ENCODE measurements around the gene INA.

INA gene

GRCh38 chr10:103276251-103276895, 565 bp upstream of the INA start:
- DNase-seq (ENCODE audit: low spot score): no peak

GRCh38 chr10:103277713-103278536, 987 bp downstream of the INA start:
- DNase-seq (ENCODE audit: low spot score): no peak

DNA sequence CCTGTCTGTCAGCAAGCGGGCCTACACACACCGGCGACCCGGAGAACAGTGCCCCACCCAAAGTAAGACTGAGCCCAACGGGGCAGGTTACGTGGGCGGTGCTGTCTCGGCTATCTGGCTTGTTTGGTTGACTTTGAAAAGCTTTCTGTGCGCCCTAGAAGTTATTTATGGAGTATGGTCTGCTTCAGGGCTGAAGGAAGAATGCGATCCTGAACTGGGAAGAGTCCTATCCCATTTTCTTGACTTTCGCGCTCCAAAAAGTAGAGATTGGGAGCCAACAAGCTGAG, 1.5 kb downstream of the INA start:
- no peak for DNase-seq (ENCODE audit: low spot score)

DNA sequence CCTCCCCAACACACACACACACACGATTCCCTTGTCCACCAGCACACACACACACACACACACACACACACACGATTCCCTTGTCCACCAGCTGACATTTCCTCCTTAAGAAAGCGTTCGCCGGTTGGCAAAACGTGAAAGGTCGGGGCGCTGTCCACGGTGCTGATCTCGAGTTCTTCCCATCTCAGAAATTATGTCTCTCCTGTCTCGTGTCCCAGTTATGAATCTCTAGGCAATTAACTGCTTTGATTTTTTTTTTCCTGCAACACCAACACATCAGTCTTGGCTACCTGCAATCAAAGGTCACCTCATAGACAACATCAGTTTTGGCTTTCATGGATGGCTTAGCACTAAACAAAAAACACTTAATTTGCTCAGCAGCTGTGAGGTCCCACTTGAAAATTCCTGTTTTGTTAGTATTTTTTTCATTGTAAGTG, 1.9 kb downstream of the INA start:
- DNase-seq (ENCODE audit: low spot score): no peak

DNA sequence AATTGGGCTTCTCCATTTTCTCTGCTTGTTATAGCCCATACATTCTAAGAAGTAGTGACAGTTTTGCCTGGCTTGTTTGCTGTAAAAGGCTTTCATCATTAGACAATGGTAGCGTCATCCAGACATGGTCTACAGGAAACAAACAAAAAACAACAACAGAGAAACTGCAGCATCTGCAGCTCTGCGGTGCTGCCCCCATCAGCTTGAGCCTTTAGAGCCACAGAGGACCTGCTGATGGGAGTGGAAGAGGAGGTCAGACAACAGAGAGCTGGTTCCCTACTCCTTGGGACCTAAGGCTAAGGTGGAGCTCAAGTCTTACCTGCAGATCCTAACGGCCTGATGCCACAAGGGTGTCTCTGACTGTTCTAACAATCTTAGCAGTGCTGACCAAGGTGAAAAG, 3.1 kb downstream of the INA start:
- no peak for DNase-seq (ENCODE audit: low spot score)

DNA sequence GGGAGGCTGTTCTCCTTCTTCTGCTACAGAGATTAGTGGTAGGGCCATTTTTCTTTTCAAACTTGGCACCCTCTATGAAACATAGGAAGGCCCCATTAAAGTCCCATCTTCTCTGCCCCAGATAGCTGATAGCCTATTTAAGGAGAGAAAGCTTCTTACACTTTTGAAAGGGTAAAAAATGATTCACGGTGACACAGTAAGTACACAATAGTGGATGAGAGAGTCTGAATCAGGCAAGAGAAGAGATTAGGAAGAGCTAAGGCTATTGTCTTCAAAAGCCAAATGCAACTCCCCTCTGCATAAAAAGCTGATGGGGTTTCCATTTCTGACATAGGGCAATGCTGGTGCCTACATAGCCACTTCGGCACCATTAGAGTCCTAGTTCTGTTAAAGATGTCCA, 3.6 kb downstream of the INA start:
- DNase-seq (ENCODE audit: low spot score): no peak

GRCh38 chr10:103281753-103282152, 4.8 kb downstream of the INA start:
- DNase-seq (ENCODE audit: low spot score): no peak

DNA sequence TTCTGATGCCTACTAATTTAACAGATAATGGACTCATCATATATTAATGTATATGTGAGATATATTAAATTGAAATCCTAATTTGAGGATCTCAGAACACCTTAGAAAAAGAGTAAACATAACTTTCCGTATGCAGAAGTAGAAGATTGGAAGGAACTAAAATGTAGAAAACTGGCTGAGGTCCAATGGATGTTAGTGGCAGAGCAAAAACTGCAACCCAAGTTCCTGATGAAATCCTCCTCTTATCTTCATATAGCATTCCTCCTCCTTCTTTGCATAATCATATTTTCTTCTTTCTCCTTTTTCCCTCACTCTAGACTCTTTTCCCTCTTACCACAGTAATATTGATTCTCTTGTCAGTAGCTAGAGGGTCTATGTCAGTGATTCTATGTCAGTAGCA, 6.0 kb downstream of the INA start:
- DNase-seq (ENCODE audit: low spot score): no peak

GRCh38 chr10:103284170-103284569, 7.2 kb downstream of the INA start:
- no peak for DNase-seq (ENCODE audit: low spot score)

DNA sequence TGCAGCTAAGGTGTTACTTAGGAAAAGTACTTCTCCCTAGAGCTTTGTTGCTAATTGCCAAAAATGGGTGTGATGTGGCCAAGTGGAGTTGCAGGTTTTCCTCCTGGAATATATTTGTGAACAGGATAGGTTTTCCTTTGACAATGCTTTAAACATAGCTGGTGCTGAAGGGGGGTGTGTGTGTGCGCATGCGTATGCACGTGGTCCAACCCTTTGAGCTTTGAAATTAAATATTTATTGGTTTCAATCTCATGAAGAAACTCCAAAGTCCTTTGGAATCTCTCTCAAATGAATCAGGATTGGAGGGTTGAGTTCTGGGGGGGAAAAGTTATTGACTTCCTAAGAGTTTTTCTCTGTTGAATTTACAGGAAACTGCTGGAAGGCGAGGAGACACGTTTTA, 11.1 kb downstream of the INA start:
- DNase-seq (ENCODE audit: low spot score): no peak

DNA sequence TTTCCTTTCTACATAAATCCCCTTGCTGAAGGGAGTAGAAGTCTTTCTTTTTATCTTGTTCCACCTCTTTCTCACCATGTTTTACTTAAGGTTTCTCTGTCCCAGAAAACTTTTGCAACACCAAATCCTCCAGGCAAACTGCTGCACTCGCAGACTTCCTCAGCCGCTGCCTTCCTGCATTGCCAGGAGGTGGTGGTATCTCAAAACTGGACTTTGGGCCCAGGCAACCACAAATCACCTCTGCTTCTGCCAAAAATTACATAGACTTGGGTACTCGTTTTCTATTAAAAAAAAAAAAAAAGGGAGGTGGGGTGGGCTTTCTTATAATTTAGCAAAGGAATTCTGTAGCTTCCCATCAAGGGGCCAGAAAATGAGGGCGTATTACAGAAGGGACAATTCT, 14.7 kb downstream of the INA start:
- no peak for DNase-seq (ENCODE audit: low spot score)

DNA sequence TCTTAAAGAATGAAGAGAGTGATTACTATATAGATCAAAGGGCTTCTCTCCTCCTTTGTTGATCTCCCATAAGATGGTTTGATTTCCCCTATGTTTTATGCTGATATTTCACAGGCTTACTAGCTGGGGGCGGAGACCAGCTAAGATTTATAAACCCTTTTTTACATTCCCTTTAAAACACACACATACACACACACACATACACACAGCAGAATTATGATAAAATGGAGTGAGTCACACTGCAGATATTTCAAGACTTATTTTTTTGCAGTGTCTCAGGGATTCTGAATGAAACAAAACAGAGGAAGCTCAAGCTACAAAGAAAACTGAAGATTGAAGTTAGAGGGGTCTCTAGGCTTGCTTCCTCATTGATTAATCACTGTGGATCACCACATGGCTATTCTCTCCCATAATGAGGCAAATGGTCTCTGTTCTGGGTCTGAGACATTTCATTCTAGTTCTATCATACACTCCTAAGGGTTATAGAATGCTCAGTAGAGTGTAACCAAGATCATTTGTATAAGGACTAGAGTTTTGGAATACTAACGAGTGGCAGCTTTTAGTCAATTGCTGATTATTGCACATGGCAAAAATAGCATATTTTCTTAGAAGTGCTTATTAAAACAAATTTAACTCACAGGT, 18.6 kb downstream of the INA start:
- DNase-seq (ENCODE audit: low spot score): peak; percentile 13

GRCh38 chr10:103307594-103307993, 30.7 kb downstream of the INA start:
- DNase-seq (ENCODE audit: low spot score): no peak

GRCh38 chr10:103310197-103310596, 33.3 kb downstream of the INA start:
- no peak for DNase-seq (ENCODE audit: low spot score)

GRCh38 chr10:103316087-103316486, 39.1 kb downstream of the INA start:
- DNase-seq (ENCODE audit: low spot score): no peak

- DNase-seq (ENCODE audit: low spot score): no peak
Observed at GRCh38 chr10:103327906-103328305, 51.0 kb downstream of the INA start.

GRCh38 chr10:103333934-103334520, 57.1 kb downstream of the INA start:
- DNase-seq (ENCODE audit: low spot score): peak; percentile 7

DNA sequence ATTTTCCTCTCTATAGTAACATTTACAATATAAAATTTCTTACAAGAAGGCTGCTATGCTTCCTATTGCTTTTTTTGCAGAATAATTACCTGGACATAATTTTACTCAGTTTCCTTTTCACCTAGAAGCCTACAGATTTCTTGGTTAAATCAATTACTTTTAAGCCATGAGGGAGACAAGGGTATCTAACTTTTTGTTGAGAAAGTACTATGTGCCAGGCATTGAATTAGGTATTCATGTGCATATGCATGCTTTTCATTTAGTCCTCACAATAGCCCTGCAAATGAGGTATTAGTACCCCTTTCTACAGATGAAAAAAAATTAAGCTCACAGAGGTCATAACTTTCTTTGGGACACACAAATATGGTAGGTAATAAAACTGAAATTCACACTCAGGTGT, 57.6 kb downstream of the INA start:
- DNase-seq (ENCODE audit: low spot score): no peak

- no peak for DNase-seq (ENCODE audit: low spot score)
Observed at GRCh38 chr10:103336370-103336769, 59.4 kb downstream of the INA start.
